ENCODE data around the gene ARHGAP12.
"Not testable (repeated sequence)": the region's sequence is repeated elsewhere in the genome, so short reads cannot be mapped to it uniquely, and the experiment has no call there.

Gene ARHGAP12

DNA sequence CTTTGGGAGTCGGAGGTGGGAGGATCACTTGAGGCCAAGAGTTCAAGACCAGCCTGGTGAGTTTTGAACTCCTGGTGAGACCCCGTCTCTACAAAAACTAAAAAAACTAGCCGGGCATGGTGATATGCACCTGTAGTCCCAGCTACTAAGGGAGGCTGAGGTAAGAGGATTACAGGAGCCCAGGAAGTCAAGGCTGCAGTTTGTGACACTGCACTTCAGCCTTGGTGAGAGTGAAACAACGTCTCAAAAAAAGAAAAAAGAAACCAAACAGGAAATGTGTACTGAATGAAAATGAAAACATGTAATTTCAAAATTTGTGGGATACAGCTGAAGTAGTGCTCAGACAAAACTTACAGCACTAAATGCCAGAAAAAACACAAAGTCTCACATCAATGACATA lies 7.6 kb downstream of the ARHGAP12 start:
- no peak for DNase-seq

- DNase-seq, result no peak
Observed at GRCh38 chr10:31920538-31920937, 8.1 kb downstream of the ARHGAP12 start.

DNA sequence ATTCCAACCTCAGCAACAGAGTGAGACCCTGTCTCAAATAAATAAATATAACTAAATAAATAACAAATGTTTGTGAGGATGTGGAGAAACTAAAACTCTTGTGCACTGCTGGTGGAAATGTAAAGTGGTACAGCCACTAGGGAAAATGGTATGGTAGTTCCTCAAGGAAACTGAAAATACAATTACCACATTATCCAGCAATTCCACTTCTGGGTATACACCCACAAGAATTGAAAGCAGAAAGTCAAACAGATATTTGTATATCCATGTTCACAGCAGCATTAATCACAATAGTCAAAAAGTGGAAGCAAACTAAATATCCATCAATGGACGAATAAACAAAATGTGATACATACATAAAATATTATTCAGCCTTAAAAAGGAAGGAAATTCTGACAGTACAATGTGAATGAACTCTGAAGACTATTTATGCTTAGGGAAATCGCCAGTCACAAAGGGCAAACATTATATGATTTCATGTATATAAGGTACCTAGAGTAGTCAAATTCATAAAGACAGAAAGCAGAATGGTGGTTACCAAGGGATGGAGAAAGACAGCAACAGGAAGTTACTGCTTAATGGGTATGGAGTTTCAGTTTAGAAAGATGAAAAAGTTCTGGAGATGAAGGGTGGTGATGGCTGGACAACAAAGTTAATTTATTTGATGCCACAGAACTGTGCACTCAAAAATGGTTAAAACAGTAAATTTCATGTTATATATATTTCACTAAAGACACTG lies 9.8 kb downstream of the ARHGAP12 start:
- DNase-seq, result no peak

DNA sequence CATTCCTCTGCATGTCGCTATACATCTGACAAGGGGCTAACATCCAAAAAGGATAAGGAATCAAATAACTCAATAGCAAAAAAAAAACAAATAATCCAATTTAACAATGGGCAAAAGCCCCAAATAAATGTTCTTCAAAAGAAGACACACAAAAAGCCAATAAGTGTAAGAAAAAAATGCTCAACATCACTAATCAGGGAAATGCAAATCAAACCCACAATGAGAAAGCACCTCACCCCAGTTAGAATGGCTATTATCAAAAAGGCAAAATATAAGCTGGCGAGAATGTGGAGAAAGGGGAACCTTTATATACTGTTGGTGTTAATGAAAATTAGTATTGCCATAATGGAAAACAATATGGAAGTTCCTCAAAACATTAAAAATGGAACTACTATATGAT lies 14.3 kb downstream of the ARHGAP12 start:
- DNase-seq, result no peak

GRCh38 chr10:31912898-31913850 lies 15.5 kb downstream of the ARHGAP12 start:
- DNase-seq, result no peak

- no peak for DNase-seq
Observed at GRCh38 chr10:31912289-31912688, 16.3 kb downstream of the ARHGAP12 start.

DNA sequence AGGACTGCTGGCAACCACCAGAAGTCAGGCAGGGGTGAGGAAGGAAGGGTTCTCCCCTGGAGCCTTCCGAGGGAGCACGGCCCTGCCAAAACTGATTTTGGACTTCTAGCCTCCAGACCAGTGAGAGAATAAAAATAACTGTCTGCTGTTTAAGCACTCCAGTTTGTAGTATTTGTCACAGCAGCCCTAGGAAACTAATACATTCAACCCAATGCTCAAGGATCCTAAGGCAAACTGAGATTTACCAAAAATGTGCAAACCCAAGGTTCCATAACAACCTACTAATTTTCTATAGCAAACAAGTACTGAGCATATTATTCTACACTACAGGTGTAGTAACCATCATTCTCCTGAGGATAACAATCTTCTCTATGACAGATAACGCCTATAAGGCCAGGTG lies 18.6 kb downstream of the ARHGAP12 start:
- no peak for DNase-seq

DNA sequence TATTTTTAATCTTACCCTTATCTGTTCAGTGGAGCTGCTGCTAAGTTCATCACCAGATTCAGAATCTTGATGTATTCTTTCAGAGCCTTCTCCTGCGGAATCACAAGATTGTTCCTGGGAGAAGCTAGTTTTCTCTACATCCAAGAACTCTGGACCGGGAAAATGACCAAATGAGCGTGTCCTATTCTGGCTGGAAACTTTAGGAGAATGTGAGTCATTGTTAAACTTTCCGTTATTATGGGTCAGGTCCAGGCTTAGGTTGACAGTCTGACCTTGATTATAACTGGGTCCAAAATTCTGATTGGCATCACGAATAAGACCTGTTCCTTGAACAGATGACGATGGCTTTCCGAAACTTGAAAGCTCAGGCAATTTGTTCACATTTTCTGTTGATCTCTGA lies 20.5 kb downstream of the ARHGAP12 start:
- DNase-seq, result no peak

- DNase-seq, result no peak
Observed at GRCh38 chr10:31906039-31906438, 22.6 kb downstream of the ARHGAP12 start.

DNA sequence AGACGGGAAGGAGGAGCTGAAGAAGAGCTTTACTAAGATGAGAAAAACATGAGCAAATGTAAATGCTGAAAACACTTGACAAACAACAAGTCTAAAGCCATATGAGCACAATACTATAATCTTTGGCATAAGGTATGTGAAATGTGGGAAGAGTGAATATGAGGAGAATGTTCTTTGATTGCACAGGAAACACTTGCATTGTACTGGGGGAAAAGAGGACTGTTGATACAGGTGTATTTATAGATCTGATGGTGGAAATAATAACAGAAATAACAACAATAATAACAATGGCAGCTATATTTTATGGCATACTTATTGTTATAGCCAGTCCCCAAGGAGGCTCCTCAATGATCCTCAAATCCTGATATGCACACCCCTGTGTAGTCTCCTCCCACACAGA lies 23.0 kb downstream of the ARHGAP12 start:
- no peak for DNase-seq

DNA sequence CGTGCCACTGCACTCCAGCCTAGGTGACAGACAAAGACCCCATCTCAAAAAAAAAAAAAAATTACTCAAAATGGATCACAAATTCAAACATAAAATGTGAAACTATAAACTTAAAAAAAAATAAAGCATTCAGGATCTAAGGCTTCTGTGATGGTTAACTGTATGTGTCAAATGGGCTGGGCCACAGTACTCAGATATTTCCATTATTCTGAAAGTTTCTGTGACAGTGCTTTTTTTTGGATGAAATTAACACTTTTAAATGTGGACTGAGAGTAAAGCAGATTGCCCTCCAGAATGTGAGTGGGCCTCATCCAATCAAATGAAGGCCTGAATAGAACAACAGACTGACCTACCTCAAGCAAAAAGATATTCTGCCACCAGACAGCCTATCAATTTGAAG lies 26.0 kb downstream of the ARHGAP12 start:
- DNase-seq, result no peak

- no peak for DNase-seq
Observed at GRCh38 chr10:31897506-31897905, 31.1 kb downstream of the ARHGAP12 start.

DNA sequence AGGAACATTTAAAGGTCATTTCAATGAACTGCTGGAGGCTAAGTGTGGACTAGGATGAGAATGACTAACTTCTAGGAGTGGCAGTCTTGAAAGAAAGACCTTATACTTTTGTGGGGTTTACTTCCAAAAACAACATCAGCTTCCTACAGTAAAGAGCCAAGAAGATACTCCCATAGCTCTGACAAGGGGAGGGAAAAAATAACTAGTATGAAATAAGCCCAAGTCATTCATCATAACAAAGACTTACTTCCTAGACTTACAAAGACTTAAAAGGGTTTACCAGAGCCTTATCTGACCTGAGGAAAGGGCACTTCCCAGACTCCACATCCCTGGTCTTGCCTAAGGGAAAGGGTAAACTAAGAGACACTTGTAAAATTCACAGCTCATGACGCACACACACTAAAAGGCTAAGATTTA lies 31.7 kb downstream of the ARHGAP12 start:
- no peak for DNase-seq

DNA sequence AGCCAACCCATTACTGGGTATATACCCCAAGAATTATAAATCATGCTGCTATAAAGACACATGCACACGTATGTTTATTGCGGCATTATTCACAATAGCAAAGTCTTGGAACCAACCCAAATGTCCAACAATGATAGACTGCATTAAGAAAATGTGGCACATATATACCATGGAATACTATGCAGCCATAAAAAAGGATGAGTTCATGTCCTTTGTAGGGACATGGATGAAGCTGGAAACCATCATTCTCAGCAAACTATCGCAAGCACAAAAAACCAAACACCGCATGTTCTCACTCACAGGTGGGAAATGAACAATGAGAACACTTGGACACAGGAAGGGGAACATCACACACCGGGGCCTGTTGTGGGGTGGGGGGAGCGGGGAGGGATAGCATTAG lies 32.9 kb downstream of the ARHGAP12 start:
- not testable (repeated sequence) for DNase-seq

DNA sequence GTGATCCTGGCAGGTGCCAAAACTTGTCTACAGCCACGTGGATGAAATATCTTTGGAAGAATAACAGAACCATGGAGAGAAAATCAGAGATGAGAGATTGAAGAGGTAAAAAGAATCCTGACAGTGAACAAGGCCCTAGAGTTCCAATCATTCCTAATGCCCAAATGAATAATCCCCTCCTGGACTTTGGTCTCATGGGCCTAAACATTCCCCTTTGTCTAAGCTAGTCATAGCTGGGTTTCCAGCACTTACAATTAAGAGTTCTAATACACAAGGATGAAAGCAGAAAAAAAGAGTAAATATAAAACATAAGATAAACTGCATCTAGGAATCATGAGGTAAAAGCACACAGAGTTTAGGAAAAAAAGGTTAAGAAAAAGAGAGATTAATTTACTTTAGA lies 40.2 kb downstream of the ARHGAP12 start:
- DNase-seq, result no peak

GRCh38 chr10:31887850-31888249 lies 40.8 kb downstream of the ARHGAP12 start:
- DNase-seq, result no peak

- no peak for DNase-seq
Observed at GRCh38 chr10:31886885-31887284, 41.7 kb downstream of the ARHGAP12 start.

DNA sequence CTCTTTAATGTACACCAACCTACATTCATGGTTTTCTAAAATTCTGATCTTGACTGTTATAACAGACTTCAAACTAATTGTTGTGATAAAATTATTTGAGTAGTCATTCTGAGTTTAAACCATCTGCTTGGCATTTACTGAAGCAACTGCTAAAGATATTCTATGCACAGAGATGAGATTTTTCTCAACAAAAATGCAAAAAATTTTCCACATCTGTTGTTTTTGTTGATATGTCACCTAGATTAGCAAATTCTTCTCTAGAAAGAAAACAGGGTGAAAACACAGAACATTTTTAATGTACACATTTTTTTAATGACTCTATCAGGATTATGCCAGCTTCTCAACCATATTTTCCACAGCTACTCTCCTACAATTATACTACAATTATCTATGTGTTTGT lies 42.7 kb downstream of the ARHGAP12 start:
- no peak for DNase-seq

GRCh38 chr10:31884386-31884785 lies 44.2 kb downstream of the ARHGAP12 start:
- no peak for DNase-seq

- no peak for DNase-seq
Observed at GRCh38 chr10:31883397-31883796, 45.2 kb downstream of the ARHGAP12 start.

DNA sequence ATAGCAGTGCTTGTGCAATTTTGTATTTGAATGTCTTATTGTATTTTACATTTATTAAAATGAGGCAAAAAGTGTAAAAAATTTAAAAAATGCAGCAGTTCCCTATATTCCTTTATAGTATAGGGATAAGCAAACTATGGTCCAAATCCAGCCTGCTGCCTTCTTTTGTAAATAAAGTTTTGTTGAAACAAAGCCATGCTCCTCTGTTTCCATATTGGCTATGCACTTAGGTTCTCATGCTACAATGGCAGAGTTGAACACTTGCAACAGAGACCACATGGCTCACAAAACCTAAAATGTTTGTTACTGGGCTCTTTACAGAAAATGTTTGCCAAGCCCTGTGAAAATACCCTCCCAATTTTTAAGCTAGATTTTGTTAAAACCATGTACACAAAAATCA lies 50.1 kb downstream of the ARHGAP12 start:
- DNase-seq, result no peak

DNA sequence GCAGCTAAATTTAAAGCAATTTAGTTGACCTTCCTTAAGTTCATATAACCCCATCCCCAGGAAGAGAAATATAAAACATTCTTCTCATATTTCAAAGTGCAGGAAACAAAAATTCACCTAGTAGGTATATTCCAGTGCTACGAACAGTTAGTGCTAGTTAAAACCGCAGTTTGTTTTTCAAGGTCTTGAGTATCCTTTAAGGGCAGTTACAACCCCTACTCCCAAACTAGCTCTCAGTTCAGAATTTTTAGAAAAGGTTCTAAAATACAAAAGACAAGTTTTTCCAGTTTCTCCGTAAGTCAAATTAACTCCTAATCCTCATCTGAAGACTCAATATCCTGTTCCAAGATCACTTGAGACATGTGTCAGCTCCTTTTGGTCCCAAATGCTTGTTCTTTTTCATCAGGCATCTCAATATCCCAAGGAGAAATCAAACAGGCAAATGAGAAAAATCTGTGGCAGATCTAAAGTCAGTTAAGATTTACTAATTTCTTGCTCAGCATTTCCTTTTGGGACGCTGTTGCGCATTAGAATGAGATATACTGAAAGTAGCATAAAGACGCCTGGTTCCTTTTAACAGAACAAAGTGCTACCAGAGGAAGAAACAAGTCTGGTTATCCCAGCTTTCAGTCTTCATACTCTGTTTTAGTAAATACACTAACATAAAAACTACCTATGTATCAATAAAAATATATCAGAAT lies 51.8 kb downstream of the ARHGAP12 start:
- no peak for DNase-seq

GRCh38 chr10:31875608-31876007 lies 53.0 kb downstream of the ARHGAP12 start:
- DNase-seq, result no peak

DNA sequence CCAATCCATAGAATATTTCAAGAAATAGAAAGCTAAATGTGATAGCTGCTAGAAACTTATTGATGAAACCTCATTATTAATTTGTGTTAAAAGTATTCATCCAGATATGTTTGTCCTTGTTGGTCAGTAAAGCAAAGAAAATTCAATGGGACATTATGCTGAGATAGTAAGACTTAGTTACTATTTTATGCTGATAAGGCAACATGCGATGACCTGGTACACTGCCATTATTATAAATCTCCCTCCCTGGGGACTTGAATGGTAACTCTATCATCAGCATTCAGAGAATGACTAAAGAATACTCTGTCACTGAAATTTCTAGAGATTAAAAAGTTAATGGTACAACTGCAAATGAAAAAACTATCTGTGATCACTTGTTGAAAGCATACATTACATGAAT lies 54.9 kb downstream of the ARHGAP12 start:
- DNase-seq, result no peak
